ENCODE measurements around the gene GPR37L1.
"Not testable (repeated sequence)": the region's sequence is repeated elsewhere in the genome, so short reads cannot be mapped to it uniquely, and the experiment has no call there.

GPR37L1 gene

DNA sequence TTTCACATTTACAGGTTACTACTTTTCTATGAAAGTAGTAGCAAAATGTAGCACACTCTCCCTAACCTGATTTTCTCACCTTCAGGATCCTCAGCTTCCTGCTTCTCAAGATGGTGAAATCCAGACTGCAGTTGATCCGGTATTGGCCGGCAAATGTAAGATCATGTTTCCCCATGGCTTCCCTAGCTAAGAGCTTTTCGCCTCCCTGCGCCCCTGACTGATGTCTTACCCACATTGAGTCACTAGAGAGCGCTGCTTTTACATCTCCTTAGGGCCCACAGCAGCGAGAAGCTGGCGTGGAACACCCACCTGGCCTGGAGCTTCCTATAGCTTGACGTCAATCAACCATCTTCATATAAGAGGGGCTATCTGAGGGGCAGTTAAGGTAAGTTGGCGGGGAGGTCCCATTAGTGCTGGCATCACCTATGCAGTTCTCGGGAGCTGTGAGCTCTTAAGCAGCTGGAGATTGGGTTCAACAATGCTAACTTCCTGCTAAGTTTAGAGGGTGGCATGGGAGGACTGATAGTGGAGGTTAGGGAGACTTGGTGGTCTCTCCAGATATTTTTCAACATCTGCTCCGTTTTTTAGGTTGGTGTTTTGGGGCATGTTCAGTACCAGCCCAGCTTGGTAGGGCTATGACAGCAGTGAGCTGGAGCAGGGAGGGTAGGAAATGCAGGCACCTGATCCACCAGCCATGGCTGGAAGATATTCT lies 32.2 kb downstream of the GPR37L1 start:
- DNase-seq (ENCODE audit: low read depth) = no peak

DNA sequence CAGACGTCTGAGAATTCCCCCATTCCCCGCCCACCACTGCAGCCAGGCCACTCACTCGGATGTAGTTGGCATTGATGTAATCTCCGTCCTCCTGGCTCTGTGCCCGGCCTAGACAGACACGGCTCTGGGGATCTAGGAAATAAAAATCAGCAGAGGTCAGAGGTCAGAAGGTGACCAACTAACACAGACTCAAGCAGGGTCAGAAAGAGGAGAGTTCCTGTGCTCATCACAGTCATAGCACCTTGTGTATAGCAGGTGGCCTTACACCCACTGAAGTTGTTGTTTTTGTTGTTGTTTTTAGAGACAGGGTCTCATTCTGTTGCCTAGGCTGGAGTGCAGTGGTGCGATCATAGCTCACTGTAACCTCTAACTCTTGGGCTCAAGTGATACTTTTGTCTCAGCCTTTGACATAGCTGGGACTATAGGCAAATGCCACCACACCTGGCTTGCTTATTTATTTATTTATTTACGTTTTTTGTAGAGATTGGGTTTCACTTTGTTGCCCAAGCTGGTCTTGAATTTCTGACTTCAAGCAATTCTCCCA lies 32.8 kb downstream of the GPR37L1 start:
- no peak for DNase-seq (ENCODE audit: low read depth)

- no peak for DNase-seq (ENCODE audit: low read depth)
Observed at GRCh38 chr1:202156590-202156989, 33.9 kb downstream of the GPR37L1 start.

- no peak for DNase-seq (ENCODE audit: low read depth)
Observed at GRCh38 chr1:202157945-202158344, 35.2 kb downstream of the GPR37L1 start.

DNA sequence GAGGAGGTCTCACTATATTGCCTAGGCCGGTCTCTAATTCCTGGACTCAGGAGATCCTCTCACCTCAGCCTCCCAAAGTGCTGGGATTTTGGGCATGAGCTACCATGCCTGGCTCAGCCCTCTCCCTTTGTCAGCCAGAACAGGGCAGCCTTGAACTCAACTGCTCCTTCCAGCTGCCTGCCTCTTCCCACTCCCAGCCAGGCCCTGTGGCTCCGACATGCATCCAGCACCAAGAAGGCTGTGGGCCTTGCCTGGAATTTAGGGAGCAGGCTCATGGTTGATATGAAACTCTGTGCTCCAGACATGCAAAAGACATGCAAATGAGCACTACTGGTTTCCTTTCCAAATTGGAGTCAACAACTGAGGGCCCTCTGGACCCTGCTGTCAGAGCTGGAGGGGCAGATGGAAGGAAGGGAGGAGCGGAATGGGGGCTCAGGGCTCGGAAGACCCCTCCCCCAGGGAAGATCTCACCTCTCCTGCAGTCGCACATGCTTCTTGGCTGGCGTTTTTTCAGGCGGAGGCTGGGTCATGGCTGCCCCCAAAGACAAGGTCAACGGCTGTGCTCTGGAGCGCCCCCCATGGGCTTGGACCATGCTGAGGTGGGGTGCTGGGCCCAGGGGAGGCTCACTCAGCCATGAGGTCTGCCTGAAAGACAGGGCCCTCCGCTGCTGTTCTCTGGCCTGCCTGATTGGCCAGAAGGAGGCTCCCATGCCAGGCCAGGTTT lies 36.3 kb downstream of the GPR37L1 start:
- DNase-seq (ENCODE audit: low read depth) = no peak

DNA sequence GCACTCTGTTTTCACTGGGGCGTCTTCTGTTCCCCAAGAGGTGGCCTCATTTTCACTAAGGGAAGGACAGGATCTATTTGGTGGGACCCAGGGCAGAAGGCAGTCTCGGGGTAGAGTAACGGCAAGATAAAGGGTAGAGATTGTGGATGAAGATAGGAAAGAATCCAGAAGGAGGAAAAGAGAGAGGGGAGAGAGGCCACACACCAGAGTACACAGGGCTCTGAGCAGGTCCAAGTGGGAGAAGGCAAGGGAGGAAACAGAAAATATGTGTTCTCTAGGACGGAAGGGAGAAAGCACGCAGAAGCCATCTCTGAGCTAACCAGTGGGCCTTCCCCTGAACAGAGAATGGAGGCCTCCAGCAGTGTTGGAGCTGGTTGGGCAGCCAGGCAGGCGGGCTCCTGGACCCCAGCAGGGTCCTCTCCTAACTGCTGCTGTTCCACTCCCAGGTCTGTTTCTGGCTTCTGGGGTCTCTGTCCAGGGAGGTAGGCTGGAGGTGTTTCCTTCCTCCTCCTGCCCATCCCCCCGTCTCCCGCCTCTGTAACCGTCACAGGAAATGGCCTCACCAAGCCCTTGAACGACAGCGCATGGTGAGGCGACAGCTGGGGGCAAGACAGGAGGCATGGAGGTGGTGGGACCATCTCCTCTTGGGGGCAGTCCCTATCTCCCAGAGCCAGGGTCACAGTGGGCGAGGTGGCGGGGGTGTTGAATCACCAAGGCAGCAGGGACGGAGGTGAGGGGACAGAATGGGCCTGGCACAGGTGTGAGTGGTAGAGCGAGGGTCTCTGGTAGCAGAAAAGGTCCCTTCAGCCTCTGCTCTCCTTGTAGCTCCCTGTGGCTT lies 37.0 kb downstream of the GPR37L1 start:
- DNase-seq (ENCODE audit: low read depth) = peak; percentile 45

DNA sequence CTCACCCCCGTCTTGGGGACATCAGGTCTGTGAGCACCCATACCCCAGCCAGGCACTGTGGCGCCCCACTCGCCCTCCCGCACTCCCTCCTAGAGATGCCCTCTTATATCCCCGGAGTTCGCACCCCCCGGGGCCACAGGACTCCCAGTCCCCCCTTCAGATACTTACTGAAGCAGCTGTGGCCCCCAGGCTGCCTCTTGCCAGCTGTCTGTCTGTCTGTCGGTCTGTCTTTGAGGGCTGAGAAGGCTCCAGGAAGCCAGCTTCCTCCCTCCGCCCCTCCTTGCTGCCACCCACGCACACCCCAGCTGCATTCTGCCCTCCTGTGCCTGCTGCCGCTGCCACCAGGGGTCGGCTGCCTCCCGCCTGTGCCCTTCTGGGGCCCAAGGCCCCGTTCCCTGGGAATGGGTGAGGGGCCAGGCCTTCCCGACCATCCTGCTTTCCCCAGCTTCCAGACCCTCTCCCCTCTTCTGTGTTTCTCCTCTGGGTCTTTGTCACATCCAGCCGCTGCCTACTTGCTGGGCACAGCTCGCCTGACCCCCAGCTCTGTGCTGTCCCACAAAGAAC lies 37.7 kb downstream of the GPR37L1 start, which contains the start of gene PTPN7:
Gene PTPN7 (minus strand): TSS at position 226 of the 564 bp plus-strand sequence. CDS start 1,200 bp downstream, outside the sequence.
- DNase-seq (ENCODE audit: low read depth) = peak; percentile 77

GRCh38 chr1:202161151-202162046 lies 38.7 kb downstream of the GPR37L1 start:
- no peak for DNase-seq (ENCODE audit: low read depth)

DNA sequence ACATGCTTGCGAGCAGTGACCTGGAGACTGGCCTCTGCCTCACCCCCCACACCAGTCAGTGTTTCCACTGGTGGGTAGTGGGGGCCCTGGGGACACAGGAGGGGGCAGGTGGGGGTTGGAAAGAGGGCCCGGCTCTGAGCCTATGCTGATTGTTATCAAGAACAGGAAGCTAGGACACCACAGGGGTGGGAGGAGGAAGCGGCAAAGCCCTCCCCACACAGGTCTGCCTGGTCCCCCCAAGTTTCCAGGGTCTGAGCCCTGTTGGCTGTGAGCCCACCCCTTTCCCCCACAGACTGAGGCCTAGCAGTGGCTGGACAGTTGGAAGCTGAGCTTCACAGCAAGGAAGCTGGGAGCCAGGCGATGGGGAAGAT lies 39.3 kb downstream of the GPR37L1 start:
- DNase-seq (ENCODE audit: low read depth) = peak; percentile 53

DNA sequence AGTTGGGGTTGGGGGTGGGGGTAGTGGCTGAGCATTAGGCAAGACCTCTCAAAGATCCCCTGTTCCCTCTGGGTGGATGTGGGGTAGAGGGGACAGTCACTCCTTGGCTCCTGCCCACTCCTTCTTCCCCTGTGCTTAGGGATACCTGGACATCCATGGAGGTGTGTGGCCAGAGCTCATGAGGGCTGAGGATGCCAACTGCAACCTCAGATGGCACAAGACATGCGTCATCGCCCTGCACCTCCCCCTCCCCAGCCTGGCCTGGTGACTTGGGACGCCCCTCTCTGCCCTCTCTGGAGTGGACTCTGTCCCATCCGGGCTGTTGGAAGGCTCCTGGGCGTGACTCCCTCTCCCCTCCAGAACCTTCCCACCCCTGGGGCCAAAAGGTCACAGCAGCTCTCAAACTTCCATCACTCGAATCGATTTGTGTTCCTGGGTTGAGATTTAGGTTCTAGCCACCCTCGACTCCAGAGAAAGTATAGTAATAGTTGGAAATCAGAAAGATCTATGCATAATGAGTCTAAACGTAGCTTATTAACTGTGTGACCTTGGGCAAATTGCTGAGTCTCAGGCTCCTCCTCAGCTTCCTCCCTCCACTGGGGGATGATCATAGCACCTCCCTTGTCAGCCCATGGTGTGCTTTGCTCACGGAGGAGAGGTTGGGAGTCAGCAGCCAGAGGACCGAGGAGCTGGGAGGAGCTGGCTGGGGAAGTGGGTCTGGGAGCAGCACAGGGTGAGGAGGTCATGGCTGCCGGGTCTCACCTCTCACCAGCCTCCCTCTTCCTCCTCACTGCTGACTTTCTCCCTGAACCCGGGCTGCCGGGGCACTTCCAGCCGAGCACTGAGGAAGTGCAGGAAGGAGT lies 39.9 kb downstream of the GPR37L1 start:
- no peak for DNase-seq (ENCODE audit: low read depth)

DNA sequence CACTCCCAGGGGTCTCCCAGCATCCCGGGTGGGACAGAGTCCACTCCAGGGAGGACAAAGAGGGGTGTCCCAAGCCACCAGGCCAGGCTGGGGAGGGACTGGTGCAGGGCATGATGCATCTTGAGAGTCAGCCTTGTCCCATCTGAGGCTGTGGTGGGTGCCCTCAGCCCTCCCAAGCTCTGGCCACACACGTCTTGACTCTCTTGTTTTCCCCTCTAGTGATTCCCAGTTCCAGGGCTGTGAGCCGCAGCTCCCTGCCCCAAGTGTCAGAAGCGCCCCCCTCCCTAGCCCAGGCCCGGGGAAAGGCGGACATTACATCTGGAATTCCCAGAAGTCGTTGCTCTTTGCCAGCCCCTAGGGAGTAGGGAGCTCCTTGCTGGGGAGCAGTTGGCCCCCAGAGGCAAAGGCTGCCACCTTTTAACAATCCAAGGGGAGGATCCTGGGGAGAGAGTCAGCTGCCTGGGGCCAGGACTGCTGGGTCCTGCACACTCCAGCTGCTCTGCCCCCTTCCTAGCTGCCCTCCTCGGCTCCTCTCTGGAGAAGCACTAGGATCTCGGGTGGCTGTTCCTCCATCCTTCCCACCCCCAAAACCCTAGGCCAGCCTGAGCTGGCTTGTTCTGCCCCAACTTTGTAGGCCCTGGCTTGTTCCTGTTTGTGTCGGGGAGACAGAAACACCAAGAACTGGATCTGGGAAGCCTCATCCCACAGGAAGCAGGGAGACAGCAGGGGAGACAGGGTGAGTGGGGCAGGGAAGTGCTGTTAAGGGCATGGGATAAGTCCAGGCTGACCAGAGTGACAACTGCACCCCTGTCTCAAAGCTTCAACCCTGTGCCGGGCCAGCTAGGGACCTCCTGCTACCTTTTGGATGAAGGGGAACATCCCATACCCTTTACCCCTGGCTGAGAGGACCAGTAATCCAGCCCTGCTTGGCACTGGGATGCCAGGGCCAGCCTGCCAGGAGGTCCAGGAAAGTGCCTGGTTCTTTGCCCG lies 40.9 kb downstream of the GPR37L1 start:
- DNase-seq (ENCODE audit: low read depth) = no peak

- peak; percentile 53 for DNase-seq (ENCODE audit: low read depth)
Observed at GRCh38 chr1:202164271-202165037, 41.7 kb downstream of the GPR37L1 start.

DNA sequence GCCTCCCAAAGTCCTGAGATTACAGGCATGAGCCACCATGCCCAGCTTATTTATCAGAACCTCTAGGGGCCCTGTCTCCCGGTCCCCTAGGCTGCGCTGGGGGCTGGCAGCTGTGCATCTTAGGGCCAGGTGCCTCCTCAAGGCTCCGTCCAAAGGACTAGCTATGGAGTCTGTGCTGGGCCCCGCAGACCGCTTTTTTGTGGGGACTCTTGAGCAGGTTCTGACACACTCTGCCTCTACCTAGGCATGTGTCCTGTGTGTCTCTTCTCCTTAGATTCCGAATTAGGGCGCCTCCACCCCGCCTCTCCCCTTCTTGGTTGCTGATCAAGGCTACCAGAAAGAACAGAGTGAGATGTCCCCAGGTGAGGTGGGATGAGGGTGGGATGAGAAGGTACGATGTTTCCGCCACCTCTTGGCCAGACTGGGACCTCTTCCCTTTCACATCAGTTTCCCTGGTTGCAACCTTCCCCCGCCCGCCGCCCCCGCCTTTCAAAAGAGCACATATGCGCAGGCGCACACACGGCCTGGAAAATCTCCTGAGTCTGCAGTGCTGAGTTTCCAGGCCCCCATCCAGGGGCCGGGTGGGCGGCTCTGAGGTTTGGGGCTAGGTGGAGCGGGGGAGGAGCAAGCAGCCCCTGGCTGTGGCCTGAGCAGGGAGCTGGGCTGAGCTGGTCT lies 42.7 kb downstream of the GPR37L1 start:
- no peak for DNase-seq (ENCODE audit: low read depth)

- DNase-seq (ENCODE audit: low read depth) = no peak
Observed at GRCh38 chr1:202165942-202166843, 43.5 kb downstream of the GPR37L1 start.

GRCh38 chr1:202167054-202167453 lies 44.3 kb downstream of the GPR37L1 start:
- not testable (repeated sequence) for DNase-seq (ENCODE audit: low read depth)

GRCh38 chr1:202167708-202168415 lies 45.1 kb downstream of the GPR37L1 start:
- no peak for DNase-seq (ENCODE audit: low read depth)

All from stimulated activated CD8-positive, alpha-beta memory T cell treated with anti-CD3 and anti-CD28 coated beads, Interleukin-12 subunit alpha, Interleukin-12 subunit beta, amount 100 ng/mL, for 4 hours (primary cell).